Measurements from ENCODE around the gene RAMP2. TPM values are rescaled to one million over a fixed set of nuclear protein-coding genes. Genes with fewer than 3 reads are reported as not detected.

The RAMP2 gene
- total RNA-seq, 4 donors from 2014 or later: 13.7 to 52.2 (median 29.2) TPM

- no peaks in the 10 kb centered on the region for H3K9me3 ChIP-seq
- intact Hi-C loops (cut with DNase I; ENCODE audit: low total_unique reads): no loop called here
- H3K36me3 ChIP-seq: no peaks in the 10 kb centered on the region
- peaks cover 0 to 4% of the 10 kb centered on the region in 2 donors for H3K4me1 ChIP-seq
- no peak for TF ChIP-seq CTCF (IDR thresholded peaks at IDR 0.05)
- H3K4me3 ChIP-seq: no peak overlapping the region
- H3K27ac ChIP-seq: peak overlapping the region; percentile 24 to 45
- DNase-seq: peak in 1 of 2 donors; percentile 36
- H3K27me3 ChIP-seq: no peaks in the 10 kb centered on the region
Observed at GRCh38 chr17:42748202-42748907, 12.7 kb upstream of the RAMP2 start.

DNA sequence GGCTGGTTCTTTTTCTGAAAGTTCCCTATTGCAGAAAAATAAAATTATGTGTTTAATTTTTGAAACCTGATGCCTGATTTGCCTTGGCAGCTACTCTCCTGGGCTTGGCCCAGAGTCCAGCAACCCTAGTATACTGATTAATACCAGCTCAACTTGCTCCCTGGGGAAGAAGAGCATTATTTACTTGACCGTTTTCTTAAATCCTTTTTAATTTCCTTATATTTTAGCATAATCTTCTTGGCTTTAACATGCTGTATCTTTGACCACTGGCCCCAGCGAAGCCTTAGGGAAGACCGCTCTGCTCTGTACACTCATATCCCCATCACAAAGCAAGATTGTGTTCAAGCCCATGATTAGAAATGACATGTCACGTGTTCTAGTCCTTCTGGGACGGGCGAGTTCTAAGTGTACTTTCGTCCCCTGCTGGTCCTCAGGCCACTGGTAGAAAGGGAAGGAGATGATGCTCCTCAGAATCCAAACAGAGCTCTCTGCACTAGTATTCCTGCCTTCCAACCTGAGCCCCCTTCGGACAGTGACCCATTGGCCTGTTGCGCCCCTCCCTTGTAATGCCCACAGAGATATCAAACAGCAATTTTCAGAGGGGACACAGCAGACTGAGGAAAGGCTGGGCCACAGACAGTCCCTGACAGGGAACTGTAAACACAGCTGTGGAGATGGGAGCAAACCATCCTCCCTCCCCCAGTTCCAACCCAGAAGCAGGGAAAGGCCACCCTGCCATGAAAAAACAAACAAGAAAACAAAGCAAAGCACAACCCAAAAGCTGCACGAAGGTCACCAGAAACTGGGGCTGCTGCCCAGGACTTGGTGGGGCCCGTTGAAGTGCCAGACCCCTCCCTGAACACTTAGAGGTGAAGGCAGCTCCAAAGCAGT lies 11.9 kb upstream of the RAMP2 start:
- intact Hi-C loops (cut with DNase I; ENCODE audit: low total_unique reads): no loop called here
- no peak for DNase-seq

GRCh38 chr17:42750739-42751344 lies 10.2 kb upstream of the RAMP2 start:
- TF ChIP-seq CTCF (IDR thresholded peaks at IDR 0.05) (no peak), POLR2A (IDR thresholded peaks at IDR 0.05) (no peak)
- Histone ChIP-seq H3K4me1 (no peaks in the 10 kb centered on the region), H3K36me3 (no peaks in the 10 kb centered on the region), H3K4me3 (no peak overlapping the region), H3K9me3 (no peaks in the 10 kb centered on the region), H3K27ac (no peak overlapping the region), H3K27me3 (no peaks in the 10 kb centered on the region)
- intact Hi-C loops (cut with DNase I; ENCODE audit: low total_unique reads): no loop called here
- DNase-seq: no peak

More for the DNA sequence above, 11.9 kb upstream of the RAMP2 start:
- no peaks in the 10 kb centered on the region for H3K27me3 ChIP-seq
- H3K36me3 ChIP-seq: no peaks in the 10 kb centered on the region
- H3K9me3 ChIP-seq: no peaks in the 10 kb centered on the region
- H3K27ac ChIP-seq: peak overlapping the region; percentile 24 to 45
- TF ChIP-seq CTCF (IDR thresholded peaks at IDR 0.05) (no peak), POLR2A (IDR thresholded peaks at IDR 0.05) (no peak)
- H3K4me1 ChIP-seq: no peaks in the 10 kb centered on the region
- no peak overlapping the region for H3K4me3 ChIP-seq

GRCh38 chr17:42751628-42752027 lies 9.4 kb upstream of the RAMP2 start:
- no peak for TF ChIP-seq CTCF (IDR thresholded peaks at IDR 0.05)
- TF ChIP-seq POLR2A (IDR thresholded peaks at IDR 0.05): no peak
- Histone ChIP-seq H3K4me1 (no peaks in the 10 kb centered on the region), H3K27ac (no peak overlapping the region), H3K27me3 (no peaks in the 10 kb centered on the region), H3K36me3 (no peaks in the 10 kb centered on the region), H3K9me3 (no peaks in the 10 kb centered on the region), H3K4me3 (no peak overlapping the region)
- intact Hi-C loops (cut with DNase I; ENCODE audit: low total_unique reads): no loop called here
- no peak for DNase-seq

All from uterus (tissue), 4 donors.